Measurements from ENCODE around the gene MARCHF9.

GRCh38 chr12:57736741-57737466 is 18.0 kb upstream of the MARCHF9 start:
- TF ChIP-seq CTCF (conservative IDR thresholded peaks at IDR 0.05; ENCODE audit: low read depth, low read length), result no peak
- TF ChIP-seq EZH2 (IDR thresholded peaks at IDR 0.05; ENCODE audit: borderline replicate concordance, low read depth, low read length, poor library complexity, severe bottlenecking), result no peak

Measured in A673 (cell line).